Mesothelial cell of epicardium (in vitro differentiated cells): ENCODE results near the gene C11orf97. TPM values are rescaled to one million over a fixed set of nuclear protein-coding genes. Genes with fewer than 3 reads are reported as not detected.
A peak's percentile ranks its signal among the peaks of the same experiment; 100 is the strongest.

Source experiments
- DNase-seq, 2 experiments: peaks; one replicate each; pipeline ENCODE4 v3.0.0; 2021; ENCODE audit warnings: low spot score in 2 of 2; ENCODE audit not compliant: unreplicated experiment in 2 of 2
- H3K27ac Mint-ChIP-seq: 2 replicates; pipeline ENCODE4 v1.8.0; 2021; ENCODE audit warnings: mixed read lengths
- H3K27me3 Mint-ChIP-seq: 2 replicates; pipeline ENCODE4 v1.8.0; 2021; ENCODE audit warnings: low read depth, mixed read lengths
- H3K36me3 Mint-ChIP-seq: 2 replicates; pipeline ENCODE4 v1.8.0; 2021; ENCODE audit warnings: mixed read lengths
- H3K4me1 Mint-ChIP-seq: 2 replicates; pipeline ENCODE4 v1.8.0; 2021; ENCODE audit warnings: mixed read lengths
- H3K4me3 Mint-ChIP-seq: 2 replicates; pipeline ENCODE4 v1.8.0; 2021; ENCODE audit warnings: mild to moderate bottlenecking, moderate library complexity, mixed read lengths
- H3K9me3 Mint-ChIP-seq: 2 replicates; pipeline ENCODE4 v1.8.0; 2021; ENCODE audit warnings: mixed read lengths
- total RNA-seq: library from RNA; stranded (reverse); gene quantifications from 3 replicates; pipeline ENCODE4 v1.2.1, GENCODE V29; 2021
- TF ChIP-seq, protein P1 (sequence below): fragments of 200-600 bp; sonication (generic); IDR thresholded peaks from one replicate; pipeline ENCODE4 v1.5.0; 2021; ENCODE audit warnings: antibody characterized with exemption; ENCODE audit not compliant: unreplicated experiment

The C11orf97 gene
- total RNA-seq, 1 donor from 2014 or later = not detected

DNA sequence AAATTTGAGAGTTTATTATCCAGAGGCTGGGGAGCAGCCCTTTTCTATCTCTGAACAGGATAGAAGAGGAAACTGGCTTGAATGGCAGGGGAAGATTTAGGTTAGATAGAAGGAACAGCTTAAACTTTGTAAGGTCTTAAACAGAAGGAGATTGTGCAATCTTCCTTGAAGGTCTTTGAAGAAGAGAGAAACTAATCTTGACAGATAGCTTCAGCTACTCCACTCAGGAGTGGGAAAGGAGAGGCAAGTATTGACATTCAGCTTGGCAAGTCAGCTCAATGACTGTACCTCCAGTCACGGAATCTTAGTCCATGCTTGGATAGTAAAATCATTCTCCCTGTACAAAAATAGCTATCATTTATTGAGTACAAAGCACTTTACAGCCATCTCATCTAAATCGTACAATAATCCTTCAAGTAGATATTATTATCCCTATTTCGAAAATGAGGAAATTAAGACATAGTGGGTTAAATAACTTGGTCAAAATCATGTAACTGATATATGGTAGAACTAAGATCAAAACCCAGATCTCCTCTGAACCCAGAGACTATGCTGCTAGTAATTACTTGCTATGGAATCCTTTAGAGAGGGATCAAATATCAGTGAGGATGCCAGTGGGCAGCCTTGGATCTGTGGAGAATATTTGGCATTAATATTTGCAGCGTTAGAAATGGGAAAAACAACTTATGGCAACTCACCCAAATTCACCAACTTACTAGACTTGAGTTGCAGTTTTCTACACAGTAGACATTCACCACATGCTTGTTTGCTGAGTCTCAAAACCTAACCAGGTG lies 14.6 kb downstream of the C11orf97 start:
- peaks cover 53% of the 10 kb centered on the region for H3K4me1 Mint-ChIP-seq
- no peak overlapping the region for H3K4me3 Mint-ChIP-seq
- no peak for DNase-seq
- TF ChIP-seq, protein P1, sequence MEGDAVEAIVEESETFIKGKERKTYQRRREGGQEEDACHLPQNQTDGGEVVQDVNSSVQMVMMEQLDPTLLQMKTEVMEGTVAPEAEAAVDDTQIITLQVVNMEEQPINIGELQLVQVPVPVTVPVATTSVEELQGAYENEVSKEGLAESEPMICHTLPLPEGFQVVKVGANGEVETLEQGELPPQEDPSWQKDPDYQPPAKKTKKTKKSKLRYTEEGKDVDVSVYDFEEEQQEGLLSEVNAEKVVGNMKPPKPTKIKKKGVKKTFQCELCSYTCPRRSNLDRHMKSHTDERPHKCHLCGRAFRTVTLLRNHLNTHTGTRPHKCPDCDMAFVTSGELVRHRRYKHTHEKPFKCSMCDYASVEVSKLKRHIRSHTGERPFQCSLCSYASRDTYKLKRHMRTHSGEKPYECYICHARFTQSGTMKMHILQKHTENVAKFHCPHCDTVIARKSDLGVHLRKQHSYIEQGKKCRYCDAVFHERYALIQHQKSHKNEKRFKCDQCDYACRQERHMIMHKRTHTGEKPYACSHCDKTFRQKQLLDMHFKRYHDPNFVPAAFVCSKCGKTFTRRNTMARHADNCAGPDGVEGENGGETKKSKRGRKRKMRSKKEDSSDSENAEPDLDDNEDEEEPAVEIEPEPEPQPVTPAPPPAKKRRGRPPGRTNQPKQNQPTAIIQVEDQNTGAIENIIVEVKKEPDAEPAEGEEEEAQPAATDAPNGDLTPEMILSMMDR = no peak
- H3K9me3 Mint-ChIP-seq = no peaks in the 10 kb centered on the region
- H3K36me3 Mint-ChIP-seq = no peaks in the 10 kb centered on the region
- H3K27me3 Mint-ChIP-seq = no peaks in the 10 kb centered on the region
- peak overlapping the region; percentile 98 for H3K27ac Mint-ChIP-seq

DNA sequence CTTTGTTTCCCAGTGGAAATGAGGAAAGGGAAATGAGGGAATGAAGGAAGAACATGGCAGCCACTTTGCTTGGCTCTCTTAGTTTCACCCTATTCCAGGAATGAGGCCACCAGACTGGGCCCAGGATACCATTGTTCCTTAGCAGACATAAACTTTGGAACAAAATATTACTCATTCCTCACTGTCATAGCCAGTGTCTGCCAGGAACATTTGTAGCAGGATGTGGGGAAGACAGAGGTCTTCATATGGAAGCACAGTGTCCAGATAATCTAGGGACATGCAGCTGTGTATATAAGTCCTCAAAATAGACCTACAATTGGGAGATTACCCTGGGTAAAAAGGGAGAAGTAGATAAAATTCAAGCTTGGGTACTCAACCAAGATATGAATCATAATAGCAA lies 16.3 kb downstream of the C11orf97 start:
- Mint-ChIP-seq H3K27me3 (no peaks in the 10 kb centered on the region), H3K27ac (peak overlapping the region; percentile 83), H3K36me3 (no peaks in the 10 kb centered on the region), H3K4me1 (peaks cover 48% of the 10 kb centered on the region), H3K9me3 (no peaks in the 10 kb centered on the region), H3K4me3 (no peak overlapping the region)
- TF ChIP-seq, protein P1 = no peak
- no peak for DNase-seq

DNA sequence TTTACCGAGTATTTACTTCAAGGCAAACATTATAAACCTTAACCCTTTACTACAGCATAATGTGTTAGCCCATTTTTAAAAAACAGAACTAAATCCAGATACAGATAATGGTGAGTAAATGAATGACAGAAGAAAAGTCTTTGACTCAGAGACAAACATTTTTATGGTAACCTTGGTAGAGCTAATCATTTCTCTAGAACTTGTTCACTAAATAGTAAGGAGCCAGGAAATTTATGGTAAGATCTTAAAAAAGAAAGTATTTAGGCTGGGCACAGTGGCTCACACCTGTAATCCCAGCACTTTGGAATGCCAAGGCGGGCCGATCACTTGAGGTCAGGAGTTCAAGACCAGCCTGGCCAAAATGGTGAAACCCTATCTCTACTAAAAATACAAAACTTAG lies 19.9 kb downstream of the C11orf97 start:
- H3K27ac Mint-ChIP-seq = no peak overlapping the region

DNA sequence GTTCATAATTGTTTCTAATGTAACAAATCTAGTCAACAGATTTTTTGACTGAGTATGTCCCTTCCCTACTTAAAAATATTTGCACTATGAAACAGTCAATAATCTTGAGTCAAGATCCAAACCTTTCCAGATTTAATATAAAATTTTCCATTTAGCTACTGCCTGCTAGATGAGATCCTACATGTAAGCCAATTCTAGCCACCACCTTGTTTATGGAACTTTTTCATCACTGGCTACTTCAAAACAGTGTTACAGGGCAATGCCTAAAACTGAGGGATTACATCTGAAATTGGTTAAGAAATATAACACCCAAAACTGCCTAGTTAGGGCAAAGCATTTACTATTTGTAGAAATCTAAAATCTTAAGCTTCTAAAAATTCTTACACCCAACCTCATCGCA lies 20.9 kb downstream of the C11orf97 start:
- no peak overlapping the region for H3K4me3 Mint-ChIP-seq
- TF ChIP-seq, protein P1 = no peak
- H3K27me3 Mint-ChIP-seq = no peaks in the 10 kb centered on the region
- no peaks in the 10 kb centered on the region for H3K36me3 Mint-ChIP-seq
- H3K4me1 Mint-ChIP-seq = peaks cover 22% of the 10 kb centered on the region
- no peak for DNase-seq
- no peak overlapping the region for H3K27ac Mint-ChIP-seq
- no peaks in the 10 kb centered on the region for H3K9me3 Mint-ChIP-seq

More for the DNA sequence above, 19.9 kb downstream of the C11orf97 start:
- Mint-ChIP-seq H3K27me3 (no peaks in the 10 kb centered on the region), H3K36me3 (no peaks in the 10 kb centered on the region), H3K9me3 (no peaks in the 10 kb centered on the region), H3K4me3 (no peak overlapping the region), H3K4me1 (peaks cover 27% of the 10 kb centered on the region)
- no peak for DNase-seq
- TF ChIP-seq, protein P1 = no peak

DNA sequence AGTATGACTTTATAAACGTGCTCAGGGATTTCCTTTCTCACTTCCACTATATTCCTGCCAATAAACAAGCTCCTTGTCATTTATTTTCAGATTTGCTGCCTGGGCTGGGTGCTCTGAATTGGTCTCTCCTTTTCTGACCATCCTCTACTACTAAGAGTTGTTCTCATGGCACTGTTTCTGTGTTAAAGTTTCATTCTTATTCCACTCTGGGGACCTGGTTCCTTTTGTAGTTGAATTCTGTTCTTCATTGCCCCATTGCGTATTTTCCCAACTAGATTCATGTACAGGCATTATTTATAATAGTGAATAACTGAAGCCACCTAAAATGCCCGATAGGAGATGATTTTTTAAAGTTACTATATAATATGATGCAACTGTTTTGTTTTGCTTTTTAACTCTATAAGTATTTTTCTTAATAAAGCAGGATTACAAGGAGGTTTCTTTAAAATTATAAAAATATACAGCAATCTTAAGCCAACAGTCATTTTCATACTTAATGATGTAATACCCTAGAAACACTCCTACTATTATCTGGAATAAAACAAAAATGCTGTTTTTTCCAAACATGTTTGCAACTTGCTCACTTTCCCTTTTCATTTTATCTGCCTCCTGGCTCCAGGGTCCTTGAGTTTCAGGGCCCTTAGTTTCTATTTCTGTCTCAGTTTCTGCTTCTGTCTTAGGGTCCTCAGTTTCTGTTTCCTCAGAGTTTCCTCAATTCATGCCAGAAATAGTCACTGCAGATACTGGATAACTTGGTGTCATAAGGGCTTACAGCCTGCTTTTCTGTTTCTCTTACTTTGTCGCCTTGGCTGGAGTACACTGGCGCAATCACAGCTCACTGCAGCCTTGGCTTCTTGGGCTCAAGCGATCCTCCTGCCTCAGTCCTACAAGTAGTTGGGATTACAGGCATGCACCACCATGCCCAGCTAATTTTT lies 21.7 kb downstream of the C11orf97 start:
- H3K9me3 Mint-ChIP-seq = no peaks in the 10 kb centered on the region
- H3K27ac Mint-ChIP-seq = peak overlapping the region; percentile 33
- H3K36me3 Mint-ChIP-seq = no peaks in the 10 kb centered on the region
- DNase-seq = no peak
- no peak overlapping the region for H3K4me3 Mint-ChIP-seq
- H3K4me1 Mint-ChIP-seq = peaks cover 17% of the 10 kb centered on the region
- TF ChIP-seq, protein P1 = no peak
- H3K27me3 Mint-ChIP-seq = no peaks in the 10 kb centered on the region
